Gastrocnemius medialis (tissue), 4 donors: ENCODE measurements around the gene C2CD3. TPM values are rescaled to one million over a fixed set of nuclear protein-coding genes. Genes with fewer than 3 reads are reported as not detected.
A peak's percentile ranks its signal among the peaks of the same experiment; 100 is the strongest.

Experiments
- ATAC-seq, 2 donors: fragments of 150-250 bp; one replicate each; pipeline ENCODE4 v1.9.1; 2016
- DNase-seq, 2 donors: peaks; one replicate each; pipeline ENCODE4 v3.0.0-alpha.2; 2019
- H3K27ac ChIP-seq, 4 donors: fragments of 200-600 bp; sonication (generic); 1 replicate in 1 of 4; 2 replicates in 3 of 4; pipeline ENCODE4 v1.5.1; 2016 to 2018; ENCODE audit warnings: mild to moderate bottlenecking in 2 of 4, moderate library complexity in 1 of 4
- H3K27me3 ChIP-seq, 3 donors: fragments of 200-600 bp; sonication (generic) in 2 of 3; 1 replicate in 1 of 3; 2 replicates in 2 of 3; pipeline versions ENCODE4 v1.5.1 to v1.6.0; 2016 to 2019; ENCODE audit warnings: mild to moderate bottlenecking in 1 of 3, moderate library complexity in 1 of 3
- H3K36me3 ChIP-seq, 2 donors: fragments of 200-600 bp; sonication (generic) in 1 of 2; one replicate each; pipeline ENCODE4 v1.5.1; 2017 to 2018
- H3K4me1 ChIP-seq, 2 donors: fragments of 200-600 bp; sonication (generic) in 1 of 2; one replicate each; pipeline ENCODE4 v1.5.1; 2016 to 2017; ENCODE audit warnings: mild to moderate bottlenecking in 2 of 2
- H3K4me3 ChIP-seq, 4 donors: fragments of 200-600 bp; sonication (generic) in 3 of 4; 1 replicate in 1 of 4; 2 replicates in 3 of 4; pipeline ENCODE4 v1.5.1; 2016 to 2019; ENCODE audit warnings: mild to moderate bottlenecking in 2 of 4
- H3K9me3 ChIP-seq, 3 donors: fragments of 200-600 bp; sonication (generic) in 2 of 3; 1 replicate in 1 of 3; 2 replicates in 2 of 3; pipeline ENCODE4 v1.5.1; 2016 to 2019
- CTCF ChIP-seq, 5 experiments: fragments of 450-650 bp in 3 of 5; fragments of 200-600 bp in 2 of 5; sonication (generic) in 2 of 5; IDR thresholded peaks in 4 of 5; conservative IDR thresholded peaks in 1 of 5; 1 replicate in 4 of 5; 2 replicates in 1 of 5; pipeline ENCODE4 v1.5.1; 2016 to 2019; ENCODE audit warnings: antibody characterized with exemption in 5 of 5, mild to moderate bottlenecking in 3 of 5, moderate library complexity in 3 of 5
- POLR2A ChIP-seq, 2 donors: fragments of 450-650 bp; IDR thresholded peaks; one replicate each; pipeline ENCODE4 v1.6.1; 2017; ENCODE audit warnings: antibody characterized with exemption in 2 of 2, mild to moderate bottlenecking in 2 of 2, moderate library complexity in 2 of 2
- in situ Hi-C, 4 donors: fragments of 200-750 bp; cut with MboI; loops; one replicate each; pipeline versions ENCODE4 v1.15.0 to v1.8.0; 2017; ENCODE audit warnings: low sequenced_read_pairs in 4 of 4
- intact Hi-C: fragments of 100-400 bp; cut with DNase I; formaldehyde crosslinking; loops from one replicate; pipeline ENCODE4 v1.15.1; 2023; ENCODE audit warnings: low total_unique reads
- total RNA-seq, 4 donors: library from RNA; depleted of rRNA; stranded (reverse); fragments of >200 nt; gene quantifications; one replicate each; pipeline versions ENCODE4 v1.1.0 to v1.2.3, GENCODE V29; 2016

The C2CD3 gene
- total RNA-seq, 4 donors from 2014 or later: 13.8 to 33.2 (median 16.4) TPM

- intact Hi-C loops (no loop called here), in situ Hi-C loops (no loop called here)
- ATAC-seq: no peak
- DNase-seq: no peak
- Histone ChIP-seq H3K36me3 (no peaks in the 10 kb centered on the region), H3K9me3 (no peaks in the 10 kb centered on the region), H3K4me3 (no peak overlapping the region), H3K27ac (no peak overlapping the region), H3K4me1 (peaks cover 26 to 51% of the 10 kb centered on the region in 2 donors), H3K27me3 (no peaks in the 10 kb centered on the region)
- no peak for TF ChIP-seq CTCF (IDR thresholded peaks at IDR 0.05 in 4 of 5, conservative IDR thresholded peaks at IDR 0.05 in 1 of 5)
- no peak for TF ChIP-seq POLR2A (IDR thresholded peaks at IDR 0.05)
Measured at GRCh38 chr11:74182635-74183034, 11.8 kb upstream of the C2CD3 start.

DNA sequence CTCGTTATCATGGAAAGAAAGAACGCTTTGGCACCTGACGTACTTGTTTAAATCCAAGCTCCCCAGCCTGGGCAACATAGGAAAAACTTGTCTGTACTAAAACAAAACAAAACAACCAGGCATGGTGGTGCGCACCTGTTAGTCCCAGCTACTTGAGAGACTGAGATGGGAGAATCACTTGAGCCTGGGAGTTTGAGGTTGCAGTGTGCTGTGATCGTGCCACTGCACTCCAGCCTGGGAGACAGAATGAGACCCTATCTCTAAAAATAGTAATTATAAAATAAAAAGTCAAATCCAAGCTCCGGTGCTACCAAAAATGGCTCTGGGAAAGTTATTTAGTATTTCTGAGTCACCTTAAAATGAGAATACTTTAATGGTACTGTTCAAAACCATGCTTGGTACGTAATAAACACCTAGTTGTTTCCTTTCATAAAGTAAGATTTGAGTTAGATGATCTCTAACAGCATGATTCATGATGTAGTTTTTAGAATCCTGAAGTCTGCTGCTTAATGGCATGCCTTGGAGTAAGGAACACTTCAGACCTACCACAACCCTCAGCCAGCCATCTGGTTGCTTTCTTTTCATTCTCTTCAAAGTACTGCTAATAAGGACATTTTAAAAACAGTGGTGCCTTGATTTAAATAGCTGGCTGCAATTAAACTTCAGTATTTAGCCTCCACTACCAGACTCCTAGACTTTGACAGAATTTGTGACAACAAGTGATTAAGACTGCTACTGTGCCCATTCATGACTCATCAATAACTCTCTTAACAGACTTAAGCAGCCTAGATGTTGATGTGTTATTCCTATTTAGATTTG, 8.6 kb upstream of the C2CD3 start:
- peak overlapping the region in 3 of 4 donors; percentile 9 to 28 (median 19) for H3K4me3 ChIP-seq
- TF ChIP-seq CTCF (IDR thresholded peaks at IDR 0.05 in 4 of 5, conservative IDR thresholded peaks at IDR 0.05 in 1 of 5) (no peak), POLR2A (IDR thresholded peaks at IDR 0.05) (no peak)
- H3K36me3 ChIP-seq: no peaks in the 10 kb centered on the region
- peak overlapping the region; percentile 77 to 89 (median 80) for H3K27ac ChIP-seq
- DNase-seq: no peak
- no peaks in the 10 kb centered on the region for H3K9me3 ChIP-seq
- no peaks in the 10 kb centered on the region for H3K27me3 ChIP-seq
- peak; percentile 95 to 98 for ATAC-seq
- intact Hi-C loops (no loop called here), in situ Hi-C loops (no loop called here)
- peaks cover 19 to 39% of the 10 kb centered on the region in 2 donors for H3K4me1 ChIP-seq

DNA sequence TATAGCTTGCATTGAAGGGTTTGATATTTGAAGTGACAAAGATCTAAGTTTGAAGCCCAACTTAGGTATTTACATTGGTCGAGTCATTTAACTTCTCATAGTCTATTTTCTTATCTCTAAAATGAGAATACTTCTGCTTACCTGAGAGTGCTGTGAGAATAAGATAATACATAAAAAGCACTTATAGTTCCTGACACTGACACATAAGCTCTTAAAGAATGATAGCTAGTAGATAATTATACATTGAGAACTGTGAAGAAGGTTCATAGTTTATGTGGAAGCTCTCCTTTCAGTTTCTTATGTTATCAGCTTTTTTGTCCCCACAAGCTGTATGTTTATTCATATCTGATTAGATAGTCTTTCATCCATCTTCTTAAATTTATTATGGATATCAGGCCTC, 5.1 kb upstream of the C2CD3 start:
- ATAC-seq (no peak), DNase-seq (no peak)
- intact Hi-C loops: no loop called here
- Histone ChIP-seq H3K27ac (no peak overlapping the region), H3K36me3 (no peaks in the 10 kb centered on the region), H3K4me3 (no peak overlapping the region), H3K4me1 (peaks cover 43 to 57% of the 10 kb centered on the region in 2 donors), H3K9me3 (no peaks in the 10 kb centered on the region), H3K27me3 (no peaks in the 10 kb centered on the region)
- in situ Hi-C loops: no loop called here
- TF ChIP-seq CTCF (IDR thresholded peaks at IDR 0.05 in 4 of 5, conservative IDR thresholded peaks at IDR 0.05 in 1 of 5) (no peak), POLR2A (IDR thresholded peaks at IDR 0.05) (no peak)

DNA sequence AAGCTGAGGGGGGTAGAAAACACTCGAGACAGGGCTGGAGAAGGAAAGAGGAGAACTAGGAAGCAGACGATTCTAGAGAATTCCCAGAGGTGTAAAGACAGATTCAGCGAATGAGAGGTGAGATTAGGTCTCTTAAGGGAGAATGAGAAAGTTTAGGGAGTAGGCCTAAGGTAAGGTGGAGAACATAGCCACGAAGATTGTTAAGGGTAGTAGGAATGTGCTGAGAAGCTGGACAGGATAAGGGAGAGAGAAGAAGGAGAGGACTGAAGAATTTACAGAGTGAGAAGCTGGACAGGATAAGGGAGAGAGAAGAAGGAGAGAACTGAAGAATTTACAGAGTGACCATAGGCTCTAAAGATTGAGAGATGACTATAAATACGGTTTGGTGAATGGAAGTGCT, 1.2 kb upstream of the C2CD3 start:
- no peaks in the 10 kb centered on the region for H3K27me3 ChIP-seq
- in situ Hi-C loops (no loop called here), intact Hi-C loops (loop anchor here (1.0 to 5.0 kb wide), 4 partner anchors 34 to 226 kb away; partner anchors contain the start of genes PGM2L1 and UCP2)
- H3K9me3 ChIP-seq: no peaks in the 10 kb centered on the region
- ATAC-seq (no peak), DNase-seq (no peak)
- peak overlapping the region; percentile 94 to 98 (median 96) for H3K27ac ChIP-seq
- peaks cover 38 to 50% of the 10 kb centered on the region in 2 donors for H3K4me1 ChIP-seq
- peak overlapping the region; percentile 66 to 93 (median 90) for H3K4me3 ChIP-seq
- no peak for TF ChIP-seq POLR2A (IDR thresholded peaks at IDR 0.05)
- no peak for TF ChIP-seq CTCF (IDR thresholded peaks at IDR 0.05 in 4 of 5, conservative IDR thresholded peaks at IDR 0.05 in 1 of 5)
- peaks cover 0 to 14% of the 10 kb centered on the region in 2 donors for H3K36me3 ChIP-seq
